GM21717 (cell line): Measurements from ENCODE around the gene MTERF2.
A peak's percentile ranks its signal among the peaks of the same experiment; 100 is the strongest.

Experiments used
- ATAC-seq: cut with Tn5 transposase; IDR thresholded peaks from one replicate; pipeline ENCODE4 v1.9.1; 2021; ENCODE audit warnings: mild to moderate bottlenecking, moderate library complexity; ENCODE audit not compliant: unreplicated experiment

Gene MTERF2

DNA sequence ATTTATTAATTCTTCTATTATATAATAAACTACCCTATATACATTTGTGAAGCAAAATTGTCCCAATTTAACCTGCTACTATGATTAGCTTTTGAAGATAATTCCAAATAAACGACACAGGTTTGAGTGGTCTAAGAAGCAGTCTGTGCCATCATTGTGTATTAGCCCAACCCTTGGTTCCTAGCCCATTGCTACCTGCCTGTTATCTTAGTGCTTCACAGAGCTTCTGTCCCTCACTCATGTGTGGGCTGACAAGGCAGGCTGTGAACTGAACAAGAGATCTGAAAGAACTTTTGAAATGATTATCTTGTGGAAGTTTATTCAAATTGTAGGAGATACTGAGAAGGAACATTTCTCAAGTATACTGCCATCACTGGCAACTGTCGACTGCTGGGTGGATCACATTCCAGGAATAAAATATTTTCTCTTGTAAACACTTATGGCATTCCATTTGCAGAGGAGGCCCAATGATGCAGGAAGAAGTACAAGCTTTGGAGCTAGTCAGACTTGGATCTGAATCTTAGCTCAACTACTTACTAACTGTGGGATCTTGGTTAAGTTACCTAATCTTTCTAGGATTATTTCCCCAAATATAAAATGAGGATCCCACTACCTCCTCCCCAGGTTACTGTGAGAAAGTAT, 7.8 kb upstream of the MTERF2 start:
- no peak for ATAC-seq

DNA sequence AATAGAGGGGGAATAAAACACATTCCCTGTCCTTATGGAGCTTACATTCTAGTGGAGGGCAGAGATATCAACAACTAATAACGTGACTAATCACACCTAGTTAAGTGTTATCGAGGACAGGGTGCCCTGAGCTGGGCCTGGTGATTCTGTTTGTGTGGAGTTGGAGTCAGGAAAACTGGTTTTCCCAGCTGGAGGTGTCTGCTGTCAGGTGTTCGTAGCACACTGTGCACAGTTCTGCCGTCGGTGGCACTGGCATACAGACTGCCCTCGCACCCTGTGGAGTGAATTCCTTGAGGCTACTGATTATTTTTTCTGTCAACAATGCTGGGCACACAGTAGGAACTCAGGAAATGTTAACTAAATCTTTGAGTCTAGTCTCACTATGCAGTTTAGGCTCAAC, 900 bp upstream of the MTERF2 start:
- no peak for ATAC-seq

DNA sequence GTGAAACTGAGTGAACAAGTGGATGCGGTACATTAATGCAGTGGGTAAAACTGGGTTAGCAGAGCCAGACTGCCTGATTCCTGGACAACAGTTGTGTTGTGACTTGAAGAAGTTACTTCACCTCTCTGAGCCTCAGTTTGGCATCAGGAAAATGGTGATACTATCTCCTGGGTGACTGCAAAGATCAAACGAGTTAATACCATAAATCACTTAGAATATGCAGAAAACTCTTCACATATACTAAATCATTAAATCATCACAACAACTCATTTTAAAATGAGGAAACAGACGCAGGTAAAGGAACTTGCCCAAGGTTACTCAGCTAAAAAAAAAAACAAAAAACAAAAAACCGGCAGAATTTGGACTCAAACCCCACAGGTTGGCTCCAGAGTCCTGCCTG, 811 bp downstream of the MTERF2 start:
- no peak for ATAC-seq

DNA sequence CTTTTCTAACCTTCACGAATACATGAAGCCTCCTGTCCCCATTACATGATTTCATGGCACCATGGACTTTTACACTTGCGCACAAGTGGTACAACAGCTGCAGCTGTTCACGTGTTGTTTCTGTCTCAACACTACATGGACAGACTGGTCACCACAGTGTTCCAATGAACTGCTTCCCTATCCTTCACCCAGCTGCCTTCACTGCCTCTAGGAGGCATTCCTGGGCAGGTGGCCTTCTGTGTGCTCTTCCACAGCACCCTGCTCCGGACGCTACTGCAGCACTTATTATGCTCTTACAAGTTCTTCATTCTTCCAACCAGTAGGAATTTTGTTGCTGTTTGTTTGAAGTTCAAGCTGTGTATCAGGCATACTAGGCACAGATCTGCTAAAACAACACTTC, 1.5 kb downstream of the MTERF2 start:
- ATAC-seq, result no peak

DNA sequence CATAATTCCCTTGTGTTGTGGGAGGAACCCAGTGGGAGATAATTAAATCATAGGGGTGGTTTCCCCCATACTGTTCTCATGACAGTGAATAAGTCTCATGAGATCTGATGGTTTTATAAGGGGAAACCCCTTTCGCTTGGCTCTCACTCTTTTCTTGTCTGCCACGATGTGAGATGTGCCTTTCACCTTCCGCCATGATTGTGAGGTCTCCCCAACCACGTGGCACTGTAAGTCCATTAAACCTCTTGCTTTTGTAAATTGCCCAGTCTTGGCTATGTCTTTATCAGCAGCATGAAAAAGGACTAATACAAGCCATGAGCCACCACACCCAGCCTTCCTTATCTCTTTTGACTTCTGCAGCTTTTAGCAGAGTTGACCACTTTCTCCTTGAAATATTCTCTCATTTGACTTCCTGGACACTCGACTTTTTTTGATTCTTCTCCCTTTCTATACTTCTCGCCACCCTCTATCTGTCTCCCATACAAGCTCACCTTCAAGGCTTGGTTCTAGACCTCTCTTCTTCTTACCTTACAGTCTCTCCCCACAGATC, 2.3 kb downstream of the MTERF2 start:
- ATAC-seq, result no peak

DNA sequence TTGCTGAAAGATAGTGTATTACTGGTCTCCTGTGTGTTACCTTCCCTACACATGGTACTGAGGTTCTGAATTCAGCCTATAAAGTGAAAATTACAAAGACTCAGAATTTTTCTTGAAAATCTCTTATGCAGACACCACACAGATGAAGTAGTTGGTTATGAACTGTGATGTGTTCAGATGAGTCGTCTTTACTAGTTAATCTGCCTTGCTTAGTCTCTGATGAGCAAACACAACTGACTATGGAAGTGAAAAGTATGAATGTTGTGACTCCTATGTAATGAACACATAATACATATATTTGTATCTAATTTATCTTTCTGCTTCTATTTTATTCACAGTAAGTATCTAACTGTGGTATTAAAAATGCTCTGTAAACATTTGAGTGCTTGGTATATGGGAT, 4.7 kb downstream of the MTERF2 start:
- no peak for ATAC-seq

DNA sequence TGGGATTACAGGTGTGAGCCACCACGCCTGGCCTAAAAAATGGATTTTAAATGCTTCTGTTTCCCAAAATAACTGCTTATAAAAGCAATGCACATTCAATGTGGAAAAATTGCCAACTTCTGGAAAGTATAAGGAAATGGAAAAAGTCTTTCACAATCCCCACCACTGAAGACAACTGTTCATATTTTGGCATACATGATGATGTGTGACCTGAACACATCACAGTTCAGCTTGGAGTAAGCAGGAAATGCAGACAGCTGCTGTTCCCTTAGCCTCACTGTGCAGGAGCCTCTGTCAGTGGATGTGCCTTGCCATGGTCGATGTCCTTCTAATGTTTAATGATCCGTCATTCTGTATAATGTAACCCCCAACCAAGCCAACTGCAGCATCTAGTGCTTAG, 5.2 kb downstream of the MTERF2 start:
- ATAC-seq, result no peak

DNA sequence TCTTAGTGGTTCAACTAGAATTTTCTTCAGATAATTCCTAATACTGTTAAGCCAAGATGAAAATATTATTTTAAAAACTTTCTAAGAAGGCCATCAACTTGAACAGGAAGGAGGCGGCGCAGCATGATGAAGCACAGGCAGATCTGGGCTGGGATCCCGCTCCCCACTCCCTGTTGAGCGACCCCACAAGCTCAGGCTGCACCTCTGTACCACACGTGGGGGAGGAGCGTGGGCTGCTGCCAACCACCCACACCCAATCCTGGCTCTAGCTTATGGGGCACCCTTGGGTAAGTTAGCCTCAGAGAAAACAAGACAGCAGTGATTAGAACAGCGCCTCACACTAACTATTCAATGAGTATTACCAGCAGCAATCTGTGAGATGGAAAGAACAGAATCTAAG, 6.0 kb downstream of the MTERF2 start:
- no peak for ATAC-seq

DNA sequence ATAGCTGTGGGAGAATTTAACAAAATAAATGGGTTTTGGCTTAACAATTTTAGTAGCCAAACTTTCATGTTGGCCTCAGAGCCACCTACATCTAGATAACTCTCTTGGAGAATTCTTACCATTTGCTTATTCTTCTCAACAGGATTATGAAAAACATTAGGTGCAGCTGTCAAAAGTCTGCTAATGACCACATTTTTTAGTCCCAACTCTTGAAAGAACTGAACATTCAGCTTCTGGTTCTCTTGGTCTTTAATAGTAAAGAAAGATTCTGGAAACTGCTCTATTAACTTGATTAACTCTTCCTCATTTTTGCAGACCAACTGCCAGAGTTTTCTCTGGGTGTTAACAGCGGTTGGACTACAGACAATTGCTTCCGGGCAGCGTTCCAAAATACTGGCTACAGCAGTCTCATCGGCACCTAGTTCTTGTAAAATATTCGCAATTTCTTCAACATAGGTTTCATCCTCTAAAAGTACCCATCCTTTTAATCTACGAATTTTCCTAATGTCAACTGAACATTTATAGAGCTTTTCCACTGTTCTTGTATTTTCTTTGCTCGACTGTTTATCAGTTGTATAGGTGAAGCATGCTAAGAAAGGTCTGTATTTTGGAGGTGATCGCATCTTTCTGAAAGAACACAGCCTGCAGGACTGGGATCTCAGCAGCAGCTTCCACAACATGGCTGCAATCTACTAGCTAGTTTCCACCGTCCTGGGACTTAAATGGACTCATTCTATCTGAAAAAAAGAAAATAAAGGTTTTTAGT, 8.7 kb downstream of the MTERF2 start:
- ATAC-seq, result no peak

DNA sequence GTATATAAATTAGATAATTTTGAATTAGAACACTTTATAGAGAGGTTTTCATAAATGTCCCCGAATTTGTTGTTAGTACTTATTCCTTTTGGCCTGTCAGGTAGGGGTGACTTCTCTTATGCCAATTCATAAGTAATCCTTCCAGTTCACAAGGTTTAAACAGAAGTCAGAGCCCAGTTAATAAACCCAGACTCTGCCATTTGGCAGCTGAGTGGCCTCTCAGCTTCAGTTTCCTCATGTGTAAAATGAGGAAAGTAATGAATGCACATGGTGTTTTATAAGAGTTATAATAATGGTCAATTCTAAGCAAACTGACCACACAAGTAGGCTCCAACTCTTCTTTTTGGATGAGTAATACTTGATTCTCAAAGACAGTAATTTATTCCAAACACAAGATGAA, 10.3 kb downstream of the MTERF2 start:
- ATAC-seq, result no peak

DNA sequence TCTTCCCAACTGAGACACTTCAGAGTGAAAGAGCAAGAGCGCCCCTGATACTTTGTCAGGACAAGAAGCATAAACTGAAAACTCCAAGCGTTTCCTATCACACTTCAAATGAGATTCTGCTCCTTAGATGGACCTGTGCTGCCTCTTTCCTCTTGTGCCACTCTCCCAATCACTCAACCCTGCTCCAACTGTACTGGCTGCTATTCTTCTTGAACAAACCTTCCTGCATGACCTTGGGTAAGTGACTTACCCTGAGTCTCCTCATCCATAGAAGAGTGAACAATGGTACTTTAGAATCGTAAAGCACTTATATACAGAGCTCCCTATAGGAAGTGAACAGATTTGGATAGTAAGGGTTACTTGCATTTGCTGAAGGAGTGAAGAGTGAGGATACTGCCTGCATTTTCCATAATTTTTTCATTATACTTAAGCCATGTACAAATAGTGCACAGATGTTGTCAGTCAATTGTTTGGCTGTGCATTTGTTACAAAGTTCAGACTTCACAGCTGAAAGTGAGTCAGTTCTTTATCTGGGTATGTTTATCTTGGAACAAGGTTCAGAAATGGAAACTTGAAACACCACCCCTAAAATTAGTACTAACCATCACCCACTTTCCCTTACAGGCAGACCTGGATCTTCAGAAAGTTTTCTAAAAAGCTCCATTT, 10.8 kb downstream of the MTERF2 start:
- ATAC-seq, result no peak

DNA sequence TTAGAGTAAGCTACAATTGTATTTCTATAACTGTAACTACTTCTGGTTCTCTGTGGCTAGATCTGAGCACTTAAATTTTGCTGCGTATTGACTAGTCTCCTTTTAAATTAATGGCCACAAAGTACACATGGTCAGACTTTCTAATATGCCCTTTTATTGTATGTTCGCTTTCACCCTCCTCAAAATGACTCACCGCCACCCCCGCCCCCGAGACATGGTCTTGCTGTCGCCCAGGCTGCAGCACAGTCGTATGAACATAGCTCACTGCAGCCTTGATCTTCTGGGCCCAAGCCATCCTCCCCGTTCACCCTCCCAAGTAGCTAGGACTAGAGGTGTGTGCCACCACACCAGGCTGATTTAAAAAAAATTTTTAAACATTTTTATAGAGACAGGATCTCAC, 11.8 kb downstream of the MTERF2 start:
- no peak for ATAC-seq

DNA sequence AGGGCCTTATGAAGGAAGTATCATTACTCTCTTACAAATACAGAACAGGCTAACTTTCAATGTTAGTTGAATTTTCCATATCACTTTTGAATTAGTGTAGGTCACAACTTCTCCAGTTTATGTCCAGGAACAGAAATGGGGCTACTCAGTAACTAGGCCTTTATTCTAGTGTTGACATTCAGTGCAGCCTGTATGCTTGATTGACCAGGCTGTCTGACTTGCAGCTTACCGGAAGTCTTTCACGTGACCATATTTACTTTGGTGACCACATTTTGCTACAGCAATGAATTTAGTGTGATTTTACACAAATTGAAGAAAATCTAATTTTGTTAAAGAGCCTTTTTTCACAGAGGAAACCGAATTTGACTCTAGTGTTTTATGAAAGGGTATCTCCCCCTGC, 12.4 kb downstream of the MTERF2 start:
- no peak for ATAC-seq

DNA sequence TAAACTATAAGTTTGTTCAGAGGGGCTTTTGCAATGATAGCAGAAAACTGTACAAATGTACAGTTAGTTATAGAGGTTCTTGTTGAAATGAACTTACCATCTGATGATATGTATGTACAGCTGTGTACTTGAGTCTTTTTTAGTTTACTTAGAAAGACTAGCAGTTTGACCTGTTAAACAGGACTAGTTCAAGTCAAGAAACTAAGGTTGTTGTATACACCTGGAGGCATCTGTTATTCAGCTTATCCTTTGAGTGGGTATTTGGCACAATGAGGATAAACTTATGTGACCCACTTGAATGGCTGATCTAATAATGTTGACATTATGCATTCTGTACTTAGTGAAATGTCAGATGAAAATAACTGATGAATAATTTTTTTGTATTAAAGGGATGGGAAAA, 13.4 kb downstream of the MTERF2 start:
- no peak for ATAC-seq

DNA sequence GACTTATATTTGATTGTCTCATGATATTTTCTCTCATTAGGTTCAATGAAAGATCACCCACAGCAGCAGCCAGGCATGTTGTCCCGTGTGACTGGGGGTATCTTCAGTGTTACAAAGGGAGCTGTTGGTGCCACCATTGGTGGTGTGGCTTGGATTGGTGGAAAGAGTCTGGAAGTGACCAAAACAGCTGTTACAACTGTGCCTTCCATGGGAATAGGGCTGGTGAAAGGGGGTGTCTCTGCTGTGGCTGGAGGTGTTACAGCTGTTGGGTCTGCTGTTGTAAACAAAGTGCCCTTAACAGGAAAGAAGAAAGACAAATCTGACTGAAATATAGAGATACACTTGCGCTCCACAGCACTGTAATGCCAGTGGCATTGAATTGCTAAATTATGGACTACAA, 15.9 kb downstream of the MTERF2 start:
- no peak for ATAC-seq

DNA sequence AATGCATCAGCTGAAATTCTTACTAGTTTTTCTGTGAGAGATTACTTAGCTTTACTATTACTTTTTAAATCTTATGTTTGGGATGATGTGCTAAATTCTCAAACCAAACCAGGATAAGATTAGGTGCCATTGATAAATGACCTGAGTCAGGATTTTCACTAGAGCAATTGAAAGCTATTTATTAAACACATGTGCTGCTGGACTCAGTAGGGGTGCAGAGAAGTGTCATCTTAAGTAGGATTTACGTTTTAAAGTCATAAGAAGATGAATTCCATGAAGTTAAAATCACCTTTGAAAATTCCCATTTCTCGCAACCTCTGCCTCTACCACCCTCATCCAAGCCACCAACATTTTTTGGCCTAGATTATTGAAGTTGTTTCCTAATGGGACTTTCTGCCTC, 22.4 kb downstream of the MTERF2 start:
- ATAC-seq, result no peak

DNA sequence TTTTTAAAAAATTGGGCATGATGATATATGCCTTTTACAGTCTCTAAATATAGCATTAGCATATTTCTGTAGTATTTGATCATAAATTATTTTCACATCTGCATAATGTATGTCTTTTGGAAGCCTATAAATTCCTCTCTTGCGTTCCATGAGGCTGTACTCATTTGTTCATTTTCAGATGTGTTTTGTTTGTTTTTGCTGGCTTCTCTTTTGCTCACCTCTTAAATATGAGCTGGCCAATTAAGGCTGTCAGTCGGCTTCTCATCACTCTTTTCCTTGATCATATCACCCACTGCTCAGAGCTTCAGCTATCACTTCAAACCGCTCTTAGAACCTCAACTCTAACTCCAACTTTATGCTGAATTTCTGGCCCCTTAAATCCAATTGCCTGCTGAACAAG, 24.7 kb downstream of the MTERF2 start:
- ATAC-seq, result no peak

DNA sequence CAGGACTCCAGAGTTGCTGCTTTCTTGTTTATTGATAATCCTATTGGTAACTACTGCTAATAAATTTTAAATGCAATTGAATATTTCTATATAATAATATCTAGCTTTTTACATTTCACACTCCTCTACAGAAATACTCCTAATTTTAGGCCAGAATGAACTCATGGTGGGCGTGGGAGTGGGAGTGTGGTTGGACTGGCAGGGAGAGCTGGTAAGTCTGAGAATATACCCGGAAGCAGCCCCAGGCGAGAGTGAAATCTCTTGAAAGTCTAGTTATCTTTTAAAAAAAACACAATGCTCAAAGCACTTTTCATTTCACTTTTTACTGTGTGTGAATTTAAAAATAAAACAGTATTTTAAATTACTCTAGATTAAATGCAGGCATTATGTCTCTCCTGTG, 26.5 kb downstream of the MTERF2 start:
- ATAC-seq, result no peak

DNA sequence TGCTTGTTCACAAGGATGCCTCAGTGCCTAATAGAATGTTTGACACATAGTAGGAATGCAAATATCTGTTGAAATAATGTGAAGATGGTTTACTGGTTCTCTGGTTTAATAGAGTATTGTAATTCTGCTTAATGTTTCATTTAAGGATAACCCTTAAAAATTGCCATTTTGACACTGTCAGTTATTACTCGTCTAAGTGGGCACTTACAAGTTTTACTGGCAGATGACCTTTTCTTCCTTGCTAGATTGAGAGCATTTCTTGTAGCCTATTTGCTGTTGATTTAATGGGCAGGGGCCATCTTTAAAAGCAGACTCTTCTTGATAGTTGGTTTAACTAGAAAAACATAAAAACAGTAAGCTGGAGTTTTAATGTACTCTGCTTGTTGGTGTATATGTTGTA, 29.4 kb downstream of the MTERF2 start:
- ATAC-seq, result no peak

DNA sequence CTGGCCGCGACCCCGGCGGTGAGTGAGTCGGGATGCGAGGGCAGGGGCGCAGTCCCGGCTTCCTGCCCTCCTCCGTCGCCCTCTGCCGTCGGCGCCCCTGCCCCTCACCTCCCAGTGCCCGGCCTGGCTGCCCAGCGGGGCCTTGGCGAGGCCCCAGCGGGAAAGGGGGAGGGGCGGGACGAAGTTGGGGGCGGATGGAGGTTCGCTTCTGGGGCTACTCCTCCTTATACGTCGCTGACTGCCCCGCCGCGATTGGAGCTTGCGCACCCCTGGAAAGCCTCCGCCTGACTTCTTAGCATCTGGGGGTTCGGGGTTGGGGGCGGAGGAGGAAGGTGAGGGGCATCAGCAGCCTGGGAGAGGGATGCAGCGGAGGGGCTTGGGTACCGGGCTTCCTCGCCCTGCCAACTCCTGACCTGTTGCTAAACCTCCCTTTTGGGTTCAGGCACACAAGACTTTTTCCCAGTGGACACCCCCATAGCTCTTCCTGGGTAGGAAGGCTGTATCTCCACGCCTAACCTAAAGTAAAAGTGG, 30.8 kb downstream of the MTERF2 start:
- peak; percentile 41 for ATAC-seq

DNA sequence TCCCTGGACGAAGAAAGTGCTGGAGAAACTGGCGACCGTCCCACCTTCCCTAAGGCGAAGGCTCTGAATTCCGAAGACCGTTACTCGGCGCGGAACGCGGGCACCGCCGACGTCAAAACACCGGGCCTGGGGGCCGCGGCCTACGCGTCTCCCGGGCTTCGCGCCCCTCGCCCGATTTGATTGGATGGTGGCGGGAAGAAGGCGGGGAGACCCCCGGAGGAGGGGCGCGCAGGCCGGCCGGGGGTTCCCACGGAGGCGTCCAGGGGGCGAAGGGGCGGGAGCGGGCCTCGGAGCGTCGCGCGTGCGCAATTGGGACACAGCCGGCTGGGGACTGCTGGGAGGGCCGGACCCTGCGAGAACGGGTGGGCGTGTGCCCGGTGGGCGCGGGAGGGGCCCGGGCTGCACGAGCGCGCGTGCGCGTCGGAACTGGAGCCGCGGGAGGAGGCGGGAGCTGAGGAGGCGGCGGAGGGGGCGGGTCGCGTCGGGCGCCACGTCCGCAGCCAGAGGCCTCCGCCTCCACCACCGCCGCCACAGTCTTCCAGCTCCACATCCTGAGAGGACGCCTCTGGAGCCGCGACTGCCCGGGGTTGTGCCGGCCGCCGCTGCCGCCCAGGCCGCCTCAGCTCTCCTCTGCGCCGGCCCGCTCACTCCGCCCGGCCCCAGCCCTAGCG, 31.4 kb downstream of the MTERF2 start, which contains the start of gene TMEM263:
Gene TMEM263, plus strand, starts transcription at position 531 of the 671 bp plus-strand sequence. CDS start 11,210 bp downstream, outside the sequence.
- peak; percentile 64 for ATAC-seq
